ENCODE measurements around the gene ZNF451.
"Not testable (repeated sequence)": the region's sequence is repeated elsewhere in the genome, so short reads cannot be mapped to it uniquely, and the experiment has no call there.

Gene ZNF451

GRCh38 chr6:57091375-57091774 is 1.4 kb downstream of the ZNF451 start:
- DNase-seq = not testable (repeated sequence)

GRCh38 chr6:57094689-57095088 is 4.7 kb downstream of the ZNF451 start:
- no peak for DNase-seq

GRCh38 chr6:57097596-57097995 is 7.6 kb downstream of the ZNF451 start:
- DNase-seq = no peak

- DNase-seq = no peak
Measured at GRCh38 chr6:57102976-57103375, 13.0 kb downstream of the ZNF451 start.

- DNase-seq = no peak
Measured at GRCh38 chr6:57104336-57104735, 14.3 kb downstream of the ZNF451 start.

- DNase-seq = no peak
Measured at GRCh38 chr6:57106990-57107389, 17.0 kb downstream of the ZNF451 start.

- DNase-seq = no peak
Measured at GRCh38 chr6:57108691-57109090, 18.7 kb downstream of the ZNF451 start.

- DNase-seq = no peak
Measured at GRCh38 chr6:57109880-57110279, 19.9 kb downstream of the ZNF451 start.

- no peak for DNase-seq
Measured at GRCh38 chr6:57113105-57113504, 23.1 kb downstream of the ZNF451 start.

- no peak for DNase-seq
Measured at GRCh38 chr6:57116776-57117175, 26.8 kb downstream of the ZNF451 start.

- DNase-seq = no peak
Measured at GRCh38 chr6:57117796-57118195, 27.8 kb downstream of the ZNF451 start.

GRCh38 chr6:57123111-57123510 is 33.1 kb downstream of the ZNF451 start:
- DNase-seq = no peak

GRCh38 chr6:57127763-57128162 is 37.8 kb downstream of the ZNF451 start:
- no peak for DNase-seq

GRCh38 chr6:57130661-57131177 is 40.7 kb downstream of the ZNF451 start:
- DNase-seq = no peak

GRCh38 chr6:57134954-57135353 is 45.0 kb downstream of the ZNF451 start:
- DNase-seq = no peak

- DNase-seq = no peak
Measured at GRCh38 chr6:57135885-57136284, 45.9 kb downstream of the ZNF451 start.

- no peak for DNase-seq
Measured at GRCh38 chr6:57137350-57137749, 47.4 kb downstream of the ZNF451 start.

- no peak for DNase-seq
Measured at GRCh38 chr6:57138026-57138425, 48.0 kb downstream of the ZNF451 start.

- no peak for DNase-seq
Measured at GRCh38 chr6:57141451-57142177, 51.6 kb downstream of the ZNF451 start.

GRCh38 chr6:57142178-57142525 is 52.2 kb downstream of the ZNF451 start:
- DNase-seq = no peak

- no peak for DNase-seq
Measured at GRCh38 chr6:57143690-57144089, 53.7 kb downstream of the ZNF451 start.

GRCh38 chr6:57147401-57147800 is 57.4 kb downstream of the ZNF451 start:
- DNase-seq = no peak

GRCh38 chr6:57147955-57148858 is 58.2 kb downstream of the ZNF451 start:
- DNase-seq = peak; percentile 17

- no peak for DNase-seq
Measured at GRCh38 chr6:57158658-57159057, 68.7 kb downstream of the ZNF451 start.

All from stimulated activated CD4-positive, alpha-beta T cell treated with anti-CD3 and anti-CD28 coated beads, Interleukin-15, amount 100 ng/mL, for 24 hours (primary cell).